ENCODE measurements around the gene HEATR9. TPM values are rescaled to one million over a fixed set of nuclear protein-coding genes. Genes with fewer than 3 reads are reported as not detected.

Gene HEATR9
- total RNA-seq = not detected in 2 replicates
- long read RNA-seq = 0 reads

- no peaks in the 10 kb centered on the region for H3K27me3 Mint-ChIP-seq
- H3K4me3 Mint-ChIP-seq (ENCODE audit: low read depth) = no peak within 1 kb of the TSS
- no peak within 1 kb of the TSS for H3K27ac Mint-ChIP-seq
- no peak for TF ChIP-seq CTCF (IDR thresholded peaks at IDR 0.05; ENCODE audit: unreplicated experiment)
- no peaks in the 10 kb centered on the region for H3K9me3 Mint-ChIP-seq (ENCODE audit: low read depth)
- H3K4me1 Mint-ChIP-seq (ENCODE audit: low read depth) = peaks cover 5% of the 10 kb centered on the region
- H3K36me3 Mint-ChIP-seq (ENCODE audit: insufficient read depth) = peaks cover 1% of the 10 kb centered on the region
- DNase-seq (ENCODE audit: low spot score, unreplicated experiment) = no peak
Observed at GRCh38 chr17:35868737-35869136, at the start of gene HEATR9. TSS of gene HEATR9 (minus strand) at chr17:35868891. CDS start at chr17:35868742, 149 bp downstream.

GRCh38 chr17:35917519-35918213 lies 49.0 kb upstream of the HEATR9 start:
- Mint-ChIP-seq H3K27me3 (no peaks in the 10 kb centered on the region), H3K9me3 (ENCODE audit: low read depth) (peaks cover 5% of the 10 kb centered on the region), H3K4me1 (ENCODE audit: low read depth) (no peaks in the 10 kb centered on the region), H3K4me3 (ENCODE audit: low read depth) (no peak overlapping the region), H3K36me3 (ENCODE audit: insufficient read depth) (peaks cover 4% of the 10 kb centered on the region), H3K27ac (no peak overlapping the region)
- no peak for TF ChIP-seq CTCF (IDR thresholded peaks at IDR 0.05; ENCODE audit: unreplicated experiment)
- DNase-seq (ENCODE audit: low spot score, unreplicated experiment) = no peak

GRCh38 chr17:35915153-35915964 lies 46.7 kb upstream of the HEATR9 start:
- peaks cover 8% of the 10 kb centered on the region for H3K9me3 Mint-ChIP-seq (ENCODE audit: low read depth)
- no peaks in the 10 kb centered on the region for H3K4me1 Mint-ChIP-seq (ENCODE audit: low read depth)
- no peak overlapping the region for H3K27ac Mint-ChIP-seq

GRCh38 chr17:35914354-35914753 lies 45.7 kb upstream of the HEATR9 start:
- Mint-ChIP-seq H3K27me3 (no peaks in the 10 kb centered on the region), H3K27ac (no peak overlapping the region), H3K9me3 (ENCODE audit: low read depth) (peaks cover 8% of the 10 kb centered on the region), H3K4me1 (ENCODE audit: low read depth) (no peaks in the 10 kb centered on the region), H3K4me3 (ENCODE audit: low read depth) (no peak overlapping the region), H3K36me3 (ENCODE audit: insufficient read depth) (peaks cover 2% of the 10 kb centered on the region)
- no peak for TF ChIP-seq CTCF (IDR thresholded peaks at IDR 0.05; ENCODE audit: unreplicated experiment)
- DNase-seq (ENCODE audit: low spot score, unreplicated experiment) = no peak

More at GRCh38 chr17:35915153-35915964, 46.7 kb upstream of the HEATR9 start:
- no peak for TF ChIP-seq CTCF (IDR thresholded peaks at IDR 0.05; ENCODE audit: unreplicated experiment)
- Mint-ChIP-seq H3K4me3 (ENCODE audit: low read depth) (no peak overlapping the region), H3K27me3 (no peaks in the 10 kb centered on the region), H3K36me3 (ENCODE audit: insufficient read depth) (peaks cover 4% of the 10 kb centered on the region)
- DNase-seq (ENCODE audit: low spot score, unreplicated experiment) = no peak

GRCh38 chr17:35913609-35914008 lies 44.9 kb upstream of the HEATR9 start:
- no peaks in the 10 kb centered on the region for H3K27me3 Mint-ChIP-seq
- H3K36me3 Mint-ChIP-seq (ENCODE audit: insufficient read depth) = peaks cover 2% of the 10 kb centered on the region
- no peak for TF ChIP-seq CTCF (IDR thresholded peaks at IDR 0.05; ENCODE audit: unreplicated experiment)
- H3K27ac Mint-ChIP-seq = no peak overlapping the region
- DNase-seq (ENCODE audit: low spot score, unreplicated experiment) = no peak
- H3K4me1 Mint-ChIP-seq (ENCODE audit: low read depth) = no peaks in the 10 kb centered on the region
- peaks cover 8% of the 10 kb centered on the region for H3K9me3 Mint-ChIP-seq (ENCODE audit: low read depth)
- no peak overlapping the region for H3K4me3 Mint-ChIP-seq (ENCODE audit: low read depth)
